Measurements from ENCODE around the gene RERGL. TPM values are rescaled to one million over a fixed set of nuclear protein-coding genes. Genes with fewer than 3 reads are reported as not detected.

The RERGL gene
- total RNA-seq, result not detected in 2 replicates

DNA sequence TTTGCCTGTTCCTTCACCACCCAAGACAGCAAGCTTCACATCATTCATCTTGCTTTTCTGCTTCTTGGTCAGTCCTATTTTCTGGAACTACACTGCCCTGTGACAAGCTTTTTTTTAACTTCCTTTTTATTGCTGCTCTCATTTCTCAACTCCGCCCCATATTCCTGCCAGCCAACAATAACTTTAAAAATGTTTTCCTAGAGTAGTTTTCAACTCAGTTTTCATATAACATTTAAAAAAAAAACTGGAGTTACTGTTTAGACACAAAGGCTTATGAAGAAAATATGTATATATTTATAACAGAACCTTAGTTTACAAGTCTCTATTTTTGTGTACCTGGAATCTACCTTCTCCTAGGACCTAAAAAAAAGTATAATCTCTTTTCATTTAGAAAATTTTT, at the start of gene RERGL:
Gene RERGL, minus strand, starts transcription at position 101 of the 400 bp plus-strand sequence. Its CDS starts 53 bp downstream, at position 48.

Other genes with a start within 250 kb of the RERGL start
- gene PIK3C2G, start 171.3 kb upstream of the RERGL start, total RNA-seq, result 1.3 and 1.6 TPM in 2 replicates

Measured in airway epithelial cell (primary cell).